NCI-H510A (cell line): Measurements from ENCODE around the gene CABLES2.

ENCODE experiments used
- DNase-seq: peaks from one replicate; lab custom pipeline; 2025; lab: John Stamatoyannopoulos, UW

CABLES2 gene

DNA sequence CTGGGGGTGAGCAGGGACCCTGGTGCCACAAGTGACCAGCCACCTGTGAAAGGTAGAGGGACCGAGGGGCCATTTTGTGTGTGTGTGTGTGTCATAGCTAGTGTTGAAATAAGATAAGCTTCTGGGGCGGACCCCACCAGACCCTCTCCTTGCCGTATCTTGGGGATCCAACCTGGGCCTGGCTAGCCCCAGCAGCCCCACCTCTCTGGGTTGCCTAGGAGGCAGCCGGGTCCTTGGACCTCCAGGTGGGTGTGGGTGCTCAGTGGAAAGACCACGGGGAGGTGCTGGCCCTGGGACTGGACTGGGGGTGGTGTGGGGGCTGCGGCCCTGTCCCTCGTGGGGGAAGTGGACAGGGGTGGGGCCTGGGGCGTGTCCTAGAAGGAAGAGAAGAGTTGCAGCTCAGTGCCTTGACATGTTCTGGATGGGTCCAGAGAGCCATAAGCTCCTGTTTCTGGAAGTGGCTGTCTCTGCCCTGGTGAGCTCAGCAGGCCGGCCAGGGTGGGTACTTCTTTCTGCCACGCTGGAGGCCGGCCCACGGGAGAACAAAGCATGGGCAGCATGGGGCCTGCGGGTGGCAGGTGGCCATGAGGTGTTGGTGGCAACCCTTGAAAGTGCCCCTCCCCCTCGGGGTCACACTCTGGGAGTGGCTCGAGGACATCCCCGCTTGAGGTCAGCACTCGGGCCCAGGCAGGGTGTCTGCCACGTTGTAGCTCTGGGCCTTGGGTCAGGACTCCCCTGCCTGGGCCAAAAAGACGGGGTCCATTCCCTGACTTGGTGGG, 11.8 kb upstream of the CABLES2 start:
- DNase-seq, result no peak

GRCh38 chr20:62417981-62418708, 11.1 kb upstream of the CABLES2 start:
- DNase-seq, result no peak

GRCh38 chr20:62416651-62417637, 9.9 kb upstream of the CABLES2 start:
- DNase-seq, result no peak

DNA sequence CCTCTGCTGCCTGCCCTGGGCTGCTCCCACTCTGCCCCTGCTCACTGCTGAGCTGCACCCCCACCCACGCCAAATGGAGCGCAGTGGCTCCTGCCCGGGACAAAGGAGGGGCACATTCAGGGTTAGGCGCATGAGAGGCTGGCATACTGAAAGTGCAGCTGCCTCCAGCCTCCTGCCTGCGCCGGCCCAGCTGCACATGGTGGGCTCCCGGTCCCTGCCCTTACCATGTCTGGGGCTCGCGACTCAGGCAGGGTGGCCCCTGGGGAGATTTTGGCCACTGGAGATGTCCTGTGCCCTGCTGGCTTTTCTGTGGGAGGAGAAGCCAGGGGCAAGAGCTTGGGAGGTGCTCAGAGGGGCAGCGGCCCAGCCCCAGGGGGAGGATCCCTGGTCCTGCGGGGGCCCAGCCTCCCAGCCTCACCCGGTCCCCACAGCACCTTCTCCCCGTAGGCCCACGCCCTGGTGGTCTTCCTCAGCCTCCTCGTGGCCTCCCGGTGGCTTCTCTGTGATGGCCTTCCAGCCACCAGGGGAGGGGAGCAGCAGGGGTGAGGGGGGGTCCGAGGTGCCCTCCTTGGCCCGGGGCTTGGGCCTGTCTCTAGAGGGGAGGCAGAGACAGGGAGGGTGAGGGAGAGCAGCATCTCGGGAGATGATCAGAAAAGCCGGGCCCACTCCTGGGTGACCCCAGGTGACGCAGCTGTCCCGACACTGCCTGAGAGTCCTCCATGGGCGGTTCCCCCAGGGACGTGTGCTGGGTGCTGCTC, 8.4 kb upstream of the CABLES2 start:
- DNase-seq, result no peak

DNA sequence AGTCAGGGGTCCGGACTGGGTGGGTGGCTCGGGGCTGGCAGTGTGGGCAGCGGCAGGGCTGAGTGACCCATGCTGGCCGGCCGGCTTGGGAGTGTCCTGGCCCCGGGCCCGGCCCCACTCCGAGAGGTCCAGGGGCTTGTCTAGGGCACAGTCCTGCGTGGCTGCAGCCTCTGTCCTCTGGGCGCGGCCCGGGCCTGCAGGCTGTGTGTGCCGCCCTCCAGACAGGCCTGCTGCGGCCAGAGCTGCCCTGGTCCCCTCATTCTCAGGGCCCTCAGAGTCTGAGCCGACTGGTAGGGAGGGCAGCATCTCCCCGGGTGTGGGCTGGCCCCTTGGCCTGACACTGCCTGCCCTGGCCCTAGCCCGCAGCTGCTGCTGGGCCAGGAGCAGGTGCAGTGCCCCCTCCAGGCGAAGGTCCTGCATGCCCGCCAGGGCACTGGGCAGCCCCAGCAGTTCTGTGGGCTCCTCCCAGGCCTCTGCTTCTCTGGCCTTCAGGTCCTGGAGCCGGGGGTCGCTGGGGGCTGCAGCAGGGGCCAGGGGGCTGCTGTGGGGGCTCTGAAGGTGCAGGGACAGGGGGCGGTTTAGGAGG, 6.9 kb upstream of the CABLES2 start:
- DNase-seq, result no peak

- no peak for DNase-seq
Observed at GRCh38 chr20:62413025-62413570, 6.0 kb upstream of the CABLES2 start.

DNA sequence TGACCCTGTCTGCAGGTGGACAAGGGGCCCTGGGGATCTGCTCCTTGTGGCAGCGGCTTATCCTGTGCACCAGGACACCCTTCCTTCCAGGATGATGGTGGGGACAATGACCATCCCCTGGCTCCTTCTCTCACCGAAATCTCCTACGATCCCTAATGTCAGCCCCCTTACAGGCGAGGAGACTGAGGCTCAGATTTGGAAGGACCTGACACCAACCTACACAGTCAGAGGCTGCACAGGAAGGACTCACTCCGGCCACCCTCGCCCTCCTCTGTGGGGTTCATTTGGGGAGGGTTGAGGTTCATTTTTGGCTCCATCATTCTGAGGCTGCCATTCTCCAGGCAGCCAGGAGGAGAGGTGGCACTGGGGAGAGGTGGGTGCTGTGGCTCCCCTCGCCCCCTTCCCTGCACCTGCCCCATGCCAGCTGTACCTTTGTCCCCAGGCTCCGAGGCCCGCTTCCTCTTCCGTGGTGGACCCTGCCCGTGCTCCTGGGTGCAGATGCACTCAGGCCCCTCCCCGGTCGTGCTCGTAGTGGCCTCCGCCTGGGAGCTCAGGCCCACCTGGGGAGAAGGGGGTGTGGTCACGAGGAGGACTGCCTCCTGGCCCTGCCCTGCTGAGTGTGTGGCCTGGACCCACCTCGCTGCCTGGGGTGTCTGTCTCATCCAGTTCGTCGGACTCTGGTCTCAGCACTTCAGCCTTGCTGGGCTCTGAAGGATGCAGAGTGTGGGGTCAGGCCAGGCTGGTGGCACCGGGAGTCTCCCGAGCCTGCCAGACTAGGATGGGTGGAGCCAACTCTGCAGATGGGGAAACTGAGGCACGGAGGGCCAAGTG, 5.3 kb upstream of the CABLES2 start:
- no peak for DNase-seq

GRCh38 chr20:62411479-62412193, 4.6 kb upstream of the CABLES2 start:
- no peak for DNase-seq

GRCh38 chr20:62410746-62411478, 3.8 kb upstream of the CABLES2 start:
- no peak for DNase-seq

GRCh38 chr20:62409931-62410745, 3.1 kb upstream of the CABLES2 start:
- DNase-seq, result peak; percentile 72

DNA sequence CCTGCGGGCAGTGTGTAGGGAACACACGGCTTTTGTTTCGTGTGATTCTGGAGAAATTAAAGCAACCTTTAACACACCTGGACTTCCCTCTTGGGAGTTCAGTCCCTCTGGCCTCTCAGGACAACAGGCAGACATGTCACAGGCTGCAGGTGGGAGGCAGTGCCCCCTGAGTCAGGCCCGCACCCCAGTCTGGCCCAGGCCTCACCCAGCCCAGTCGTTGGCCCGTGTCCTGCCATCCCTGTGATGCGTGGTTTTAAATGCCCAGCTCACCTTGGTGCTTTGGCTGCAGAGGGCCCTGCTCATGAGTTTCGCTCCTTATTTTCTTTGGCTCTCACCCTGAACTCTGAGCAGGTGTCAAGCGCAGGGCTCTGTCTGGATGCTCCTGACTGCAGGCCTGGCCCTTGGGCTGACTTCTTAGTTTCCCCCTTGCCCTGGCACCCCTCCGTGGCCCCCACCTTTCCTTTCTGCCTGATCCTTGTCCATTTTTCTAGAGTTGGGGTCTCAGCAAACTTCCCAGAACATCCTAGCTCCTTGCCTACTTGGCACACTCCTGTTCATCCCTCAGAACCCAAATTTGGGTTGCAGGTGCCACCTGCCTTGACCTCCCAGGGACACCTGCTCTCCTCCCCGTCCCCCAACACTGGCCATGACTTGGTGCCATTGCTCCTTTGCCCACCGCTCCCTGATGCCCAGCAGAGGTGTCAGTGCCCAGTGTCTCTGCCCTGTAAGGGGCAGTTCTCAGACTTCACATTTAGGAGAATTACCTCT, 2.2 kb upstream of the CABLES2 start:
- DNase-seq, result no peak

- no peak for DNase-seq
Observed at GRCh38 chr20:62408640-62409039, 1.6 kb upstream of the CABLES2 start.

GRCh38 chr20:62408055-62408454, 970 bp upstream of the CABLES2 start:
- no peak for DNase-seq

DNA sequence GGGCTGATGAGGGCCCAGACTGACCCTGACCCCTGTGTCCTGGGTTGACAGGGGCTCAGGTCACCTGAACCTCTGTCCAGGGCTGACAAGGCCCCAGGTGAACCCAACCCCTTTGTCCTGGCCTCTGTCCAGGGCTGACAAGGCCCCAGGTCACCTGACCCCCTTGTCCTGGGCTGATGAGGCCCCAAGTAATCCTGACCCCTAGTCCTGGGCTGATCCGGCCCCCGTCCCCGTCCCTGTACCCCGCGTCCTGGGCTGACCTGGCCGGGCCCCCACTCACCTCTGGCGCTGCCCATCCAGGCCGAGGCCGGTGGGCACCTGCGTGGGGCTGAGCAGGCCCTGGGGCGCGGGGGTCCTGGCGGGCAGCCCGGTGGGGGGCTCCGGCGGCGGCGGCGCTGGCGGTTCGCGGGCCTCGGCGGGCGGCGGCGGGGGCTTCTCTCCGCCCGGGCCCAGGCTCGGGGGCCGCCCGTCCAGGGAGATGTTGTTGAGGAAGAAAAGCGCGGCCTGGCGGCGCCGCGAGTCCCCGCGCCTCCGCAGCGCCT, 379 bp downstream of the CABLES2 start:
- DNase-seq, result no peak

GRCh38 chr20:62405981-62406513, 1.0 kb downstream of the CABLES2 start:
- no peak for DNase-seq
